ENCODE results near the gene EIF2S1.

EIF2S1 gene

DNA sequence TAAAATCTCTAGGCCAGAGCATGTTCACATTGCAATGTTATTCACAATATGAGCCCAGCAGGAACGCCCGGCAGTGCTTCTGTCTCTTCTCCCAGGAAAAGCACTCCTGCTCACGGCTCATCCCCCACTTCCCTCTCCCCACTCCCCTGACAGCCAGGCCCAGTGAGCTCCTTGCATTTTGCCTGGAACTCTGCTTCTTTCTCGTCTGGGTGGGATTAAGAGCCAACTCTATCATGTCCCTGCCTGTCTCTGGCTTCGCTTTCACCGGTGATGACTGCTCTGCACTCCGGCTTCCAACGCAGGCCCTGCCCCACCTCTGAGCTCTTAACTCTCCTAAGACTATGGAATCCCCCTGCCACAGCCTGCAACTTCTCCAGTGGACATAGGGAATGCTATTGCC, 49.3 kb downstream of the EIF2S1 start:
- TF ChIP-seq, protein P1, sequence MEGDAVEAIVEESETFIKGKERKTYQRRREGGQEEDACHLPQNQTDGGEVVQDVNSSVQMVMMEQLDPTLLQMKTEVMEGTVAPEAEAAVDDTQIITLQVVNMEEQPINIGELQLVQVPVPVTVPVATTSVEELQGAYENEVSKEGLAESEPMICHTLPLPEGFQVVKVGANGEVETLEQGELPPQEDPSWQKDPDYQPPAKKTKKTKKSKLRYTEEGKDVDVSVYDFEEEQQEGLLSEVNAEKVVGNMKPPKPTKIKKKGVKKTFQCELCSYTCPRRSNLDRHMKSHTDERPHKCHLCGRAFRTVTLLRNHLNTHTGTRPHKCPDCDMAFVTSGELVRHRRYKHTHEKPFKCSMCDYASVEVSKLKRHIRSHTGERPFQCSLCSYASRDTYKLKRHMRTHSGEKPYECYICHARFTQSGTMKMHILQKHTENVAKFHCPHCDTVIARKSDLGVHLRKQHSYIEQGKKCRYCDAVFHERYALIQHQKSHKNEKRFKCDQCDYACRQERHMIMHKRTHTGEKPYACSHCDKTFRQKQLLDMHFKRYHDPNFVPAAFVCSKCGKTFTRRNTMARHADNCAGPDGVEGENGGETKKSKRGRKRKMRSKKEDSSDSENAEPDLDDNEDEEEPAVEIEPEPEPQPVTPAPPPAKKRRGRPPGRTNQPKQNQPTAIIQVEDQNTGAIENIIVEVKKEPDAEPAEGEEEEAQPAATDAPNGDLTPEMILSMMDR (IDR thresholded peaks at IDR 0.05; ENCODE audit: poor library complexity, severe bottlenecking), result no peak
- H3K27me3 ChIP-seq (ENCODE audit: insufficient read depth, poor library complexity, severe bottlenecking), result no peaks in the 10 kb centered on the region
- ATAC-seq (ENCODE audit: low read depth) (0 out of 3 replicates have a peak, but pooled peaks have one; percentile 3), DNase-seq (ENCODE audit: low spot score) (peak; percentile 55)
- H3K36me3 ChIP-seq (ENCODE audit: low read depth), result peaks cover 59% of the 10 kb centered on the region
- H3K4me3 ChIP-seq (ENCODE audit: severe bottlenecking), result peak overlapping the region; percentile 62
- peak overlapping the region; percentile 94 for H3K27ac ChIP-seq (ENCODE audit: poor library complexity, severe bottlenecking)
- H3K4me1 ChIP-seq (ENCODE audit: insufficient read depth, poor library complexity, severe bottlenecking), result peaks cover 39% of the 10 kb centered on the region
- H3K9me3 ChIP-seq (ENCODE audit: severe bottlenecking), result no peaks in the 10 kb centered on the region

DNA sequence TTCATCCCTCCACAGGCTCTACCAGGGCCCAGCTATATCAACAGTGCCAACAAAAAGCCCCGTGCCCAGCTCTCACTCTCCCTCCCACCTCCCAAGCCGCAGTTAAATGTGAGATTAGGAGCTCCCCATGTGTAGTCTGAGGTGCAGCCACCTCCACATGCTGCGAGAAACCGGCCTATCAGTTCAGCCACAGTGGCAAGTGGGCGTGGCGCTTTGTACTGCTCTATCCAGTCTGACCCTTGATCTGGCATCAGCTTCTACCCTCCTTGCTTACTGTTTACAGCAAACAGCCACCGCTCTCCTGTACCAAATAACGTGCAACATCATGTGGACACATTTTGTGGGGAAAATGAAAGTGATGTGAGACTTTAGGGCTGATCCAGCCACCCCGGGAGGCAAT, 50.2 kb downstream of the EIF2S1 start:
- peak overlapping the region; percentile 62 for H3K4me3 ChIP-seq (ENCODE audit: severe bottlenecking)
- ATAC-seq (ENCODE audit: low read depth) (peak; percentile 16; the same call in 2 of the 3 replicates), DNase-seq (ENCODE audit: low spot score) (peak; percentile 79)
- H3K27ac ChIP-seq (ENCODE audit: poor library complexity, severe bottlenecking), result peak overlapping the region; percentile 94
- H3K4me1 ChIP-seq (ENCODE audit: insufficient read depth, poor library complexity, severe bottlenecking), result peaks cover 43% of the 10 kb centered on the region
- H3K9me3 ChIP-seq (ENCODE audit: severe bottlenecking), result no peaks in the 10 kb centered on the region
- peaks cover 50% of the 10 kb centered on the region for H3K36me3 ChIP-seq (ENCODE audit: low read depth)
- TF ChIP-seq, protein P1 (IDR thresholded peaks at IDR 0.05; ENCODE audit: poor library complexity, severe bottlenecking), result no peak
- no peaks in the 10 kb centered on the region for H3K27me3 ChIP-seq (ENCODE audit: insufficient read depth, poor library complexity, severe bottlenecking)

DNA sequence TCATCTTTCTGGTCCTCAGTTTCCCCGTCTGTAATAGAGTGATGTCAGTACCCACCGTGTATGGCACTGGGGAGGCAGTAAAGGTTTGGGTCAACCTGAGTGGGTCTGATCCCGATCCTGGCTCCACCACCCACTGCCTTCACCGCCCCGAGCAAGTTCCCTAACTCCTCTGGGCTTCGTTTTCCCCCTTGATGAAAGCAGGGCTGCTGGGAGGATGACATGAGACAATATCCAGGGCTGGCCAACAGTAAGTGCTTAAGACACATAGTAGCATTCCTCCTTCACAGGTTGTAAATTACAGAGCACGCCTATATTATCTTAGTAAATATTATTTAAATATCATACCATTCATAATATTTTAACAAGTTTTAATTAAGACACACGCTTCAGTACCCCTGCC, 51.2 kb downstream of the EIF2S1 start:
- Histone ChIP-seq H3K4me3 (ENCODE audit: severe bottlenecking) (peak overlapping the region; percentile 62), H3K27me3 (ENCODE audit: insufficient read depth, poor library complexity, severe bottlenecking) (no peaks in the 10 kb centered on the region), H3K4me1 (ENCODE audit: insufficient read depth, poor library complexity, severe bottlenecking) (peaks cover 43% of the 10 kb centered on the region), H3K27ac (ENCODE audit: poor library complexity, severe bottlenecking) (peak overlapping the region; percentile 94), H3K9me3 (ENCODE audit: severe bottlenecking) (no peaks in the 10 kb centered on the region), H3K36me3 (ENCODE audit: low read depth) (peaks cover 40% of the 10 kb centered on the region)
- ATAC-seq (ENCODE audit: low read depth) (peak; percentile 5), DNase-seq (ENCODE audit: low spot score) (peak; percentile 38)
- TF ChIP-seq, protein P1 (IDR thresholded peaks at IDR 0.05; ENCODE audit: poor library complexity, severe bottlenecking), result no peak

DNA sequence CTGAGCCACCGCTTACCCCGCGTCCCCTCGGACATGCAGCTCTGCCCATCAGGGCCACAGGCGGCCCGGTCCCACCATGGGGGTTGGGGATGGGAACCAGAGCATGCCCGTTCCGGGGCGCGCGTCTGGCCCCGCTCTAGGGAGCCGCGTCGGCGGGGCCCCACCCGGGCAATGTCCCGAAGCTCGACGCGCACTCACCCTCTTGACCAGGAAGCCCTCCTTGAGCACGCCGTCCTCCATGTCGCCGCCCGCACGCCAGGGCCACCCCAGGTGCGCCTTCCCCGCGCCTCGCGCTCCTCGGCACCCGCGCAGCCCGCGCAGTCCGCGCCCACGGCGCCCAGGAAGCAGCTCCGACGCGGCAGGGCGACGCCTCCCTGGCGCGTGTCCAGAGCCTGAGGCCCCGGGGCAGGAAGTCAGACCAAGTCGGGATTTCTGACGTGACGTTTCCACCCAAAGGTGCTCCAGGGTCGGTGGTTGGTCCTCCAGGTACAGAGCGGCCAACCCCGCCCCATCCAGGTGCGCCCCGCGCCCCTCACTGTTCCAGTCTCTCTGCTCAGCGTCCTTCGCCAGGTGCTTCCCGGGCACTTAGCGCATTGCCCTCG, 51.8 kb downstream of the EIF2S1 start, which contains the start of gene PLEK2:
Gene PLEK2 (minus strand): TSS at position 346 of the 602 bp plus-strand sequence. CDS start 106 bp downstream, at position 240.
- ATAC-seq (ENCODE audit: low read depth), result peak; percentile 79
- Histone ChIP-seq H3K4me3 (ENCODE audit: severe bottlenecking) (peak within 1 kb of the TSS; percentile 62), H3K9me3 (ENCODE audit: severe bottlenecking) (no peaks in the 10 kb centered on the region), H3K27me3 (ENCODE audit: insufficient read depth, poor library complexity, severe bottlenecking) (no peaks in the 10 kb centered on the region), H3K4me1 (ENCODE audit: insufficient read depth, poor library complexity, severe bottlenecking) (peaks cover 43% of the 10 kb centered on the region), H3K36me3 (ENCODE audit: low read depth) (peaks cover 34% of the 10 kb centered on the region), H3K27ac (ENCODE audit: poor library complexity, severe bottlenecking) (peak within 1 kb of the TSS; percentile 94)
- peak; percentile 99 for DNase-seq (ENCODE audit: low spot score)
- TF ChIP-seq, protein P1 (IDR thresholded peaks at IDR 0.05; ENCODE audit: poor library complexity, severe bottlenecking), result no peak
